GM21619 (cell line): ENCODE results near the gene MRPS14.
"Not testable (repeated sequence)": the region's sequence is repeated elsewhere in the genome, so short reads cannot be mapped to it uniquely, and the experiment has no call there.

Source experiments
- ATAC-seq: cut with Tn5 transposase; IDR thresholded peaks from one replicate; pipeline ENCODE4 v1.9.1; 2021; ENCODE audit not compliant: unreplicated experiment

MRPS14 gene

DNA sequence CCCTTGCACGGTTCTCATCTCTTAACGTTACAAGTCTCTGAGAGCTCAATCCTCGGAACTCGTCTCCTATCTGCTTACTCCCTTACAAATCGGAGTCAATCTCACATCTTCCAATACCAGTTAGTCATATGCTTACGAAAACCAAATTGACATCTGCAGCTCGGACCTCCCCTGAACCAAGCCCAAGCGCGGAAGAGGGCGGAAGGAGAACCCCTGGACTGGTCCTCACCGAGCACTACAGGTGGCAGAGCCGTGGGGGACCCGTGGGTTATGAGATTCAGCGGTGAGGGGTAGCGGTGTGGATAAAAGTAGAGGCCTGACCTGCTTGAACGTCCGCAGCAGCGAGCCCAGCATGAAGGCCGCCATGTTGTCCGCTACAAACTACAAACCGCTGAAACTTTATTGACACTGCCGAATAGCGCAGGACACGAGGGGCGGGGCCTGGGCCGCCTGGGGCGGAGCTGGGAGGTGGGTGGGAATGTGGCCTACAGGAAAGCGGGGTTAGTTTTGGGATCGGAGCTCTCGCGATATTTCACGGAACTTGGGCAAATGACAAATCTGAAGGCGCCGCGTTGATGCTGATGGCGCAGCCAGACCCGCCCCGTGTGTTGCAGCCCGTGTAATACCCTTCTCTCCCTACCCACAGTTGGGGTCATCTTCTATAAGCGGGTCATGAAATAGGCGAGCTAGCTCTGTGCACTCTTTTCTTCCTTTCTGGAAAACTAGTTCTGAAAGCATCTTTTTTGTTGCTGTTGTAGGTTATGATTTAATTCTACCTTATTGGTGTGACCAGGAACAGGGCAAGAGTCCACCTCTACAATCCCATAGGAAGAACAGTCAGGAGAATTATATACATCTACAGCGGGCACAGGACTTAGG is at the start of gene MRPS14:
TSS of gene MRPS14 (minus strand) at position 383 of the 879 bp plus-strand sequence. CDS start at position 366, 17 bp downstream.
- ATAC-seq = peak; percentile 94

- ATAC-seq = peak; percentile 86
Measured at GRCh38 chr1:175072099-175072951, 49.1 kb upstream of the MRPS14 start.

- ATAC-seq = no peak
Measured at GRCh38 chr1:175071276-175071943, 48.2 kb upstream of the MRPS14 start.

GRCh38 chr1:175070818-175071217 is 47.6 kb upstream of the MRPS14 start:
- ATAC-seq = no peak

GRCh38 chr1:175067362-175068106 is 44.3 kb upstream of the MRPS14 start, which contains the start of gene TNN:
Gene TNN (plus strand): TSS chr1:175067833. CDS start chr1:175077419, 9,586 bp downstream.
- no peak for ATAC-seq

DNA sequence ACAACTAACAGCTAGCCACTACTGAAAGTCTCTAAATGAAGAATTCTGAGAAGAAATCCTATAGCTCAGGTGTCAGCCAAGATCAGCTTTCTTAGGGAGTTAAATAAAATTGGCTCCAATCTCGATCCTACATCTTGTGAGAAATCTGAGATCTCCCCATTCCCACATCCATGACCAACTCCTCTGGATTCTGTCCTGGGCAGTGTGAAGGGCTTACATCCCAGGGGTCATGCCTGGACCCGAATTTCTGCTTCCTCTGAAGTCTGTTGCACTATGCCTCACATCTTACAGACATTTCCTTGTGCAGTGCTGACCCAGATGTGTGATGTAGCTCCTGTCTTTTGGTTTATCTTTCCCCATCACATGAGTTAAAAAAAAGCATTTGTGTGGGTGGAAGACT is 39.6 kb upstream of the MRPS14 start:
- no peak for ATAC-seq

DNA sequence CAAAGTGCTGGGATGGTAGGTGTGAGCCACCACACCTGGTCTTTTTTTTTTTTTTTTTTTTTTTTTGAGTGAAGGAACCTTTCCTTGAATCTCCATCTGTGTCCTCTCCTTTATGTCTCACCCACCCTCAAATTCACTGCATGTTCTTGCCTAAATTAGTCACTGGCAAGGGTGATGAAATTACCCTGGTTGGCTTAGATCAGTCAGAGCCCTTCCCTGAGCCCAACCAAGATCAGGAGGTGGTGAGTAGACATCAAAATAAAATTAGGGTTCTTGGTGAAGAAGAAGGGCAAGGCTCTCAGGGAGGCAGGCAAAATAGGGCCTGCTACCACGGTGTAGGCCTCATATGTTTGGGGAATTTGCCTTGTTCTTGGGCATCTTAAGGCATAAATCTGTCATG is 39.1 kb upstream of the MRPS14 start:
- ATAC-seq = no peak

DNA sequence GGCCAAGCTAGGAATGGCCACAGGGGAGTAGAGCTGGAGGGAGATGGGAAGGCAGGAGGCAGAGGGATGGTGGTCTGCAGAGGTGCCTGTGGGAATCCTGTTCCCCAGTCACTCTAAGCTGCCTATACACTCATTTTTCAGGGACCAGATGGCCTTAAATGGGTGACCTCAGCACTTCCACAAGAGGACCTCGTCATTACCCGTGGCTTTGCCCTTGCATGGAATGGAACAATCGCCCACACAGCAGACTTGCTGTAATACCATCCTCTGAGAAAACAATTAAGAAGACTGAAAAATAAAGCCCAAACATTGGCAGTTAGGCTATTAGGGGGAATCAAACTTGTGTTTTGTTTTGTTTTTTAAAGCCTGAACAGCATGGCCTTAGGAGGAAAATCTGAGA is 31.5 kb upstream of the MRPS14 start:
- no peak for ATAC-seq

DNA sequence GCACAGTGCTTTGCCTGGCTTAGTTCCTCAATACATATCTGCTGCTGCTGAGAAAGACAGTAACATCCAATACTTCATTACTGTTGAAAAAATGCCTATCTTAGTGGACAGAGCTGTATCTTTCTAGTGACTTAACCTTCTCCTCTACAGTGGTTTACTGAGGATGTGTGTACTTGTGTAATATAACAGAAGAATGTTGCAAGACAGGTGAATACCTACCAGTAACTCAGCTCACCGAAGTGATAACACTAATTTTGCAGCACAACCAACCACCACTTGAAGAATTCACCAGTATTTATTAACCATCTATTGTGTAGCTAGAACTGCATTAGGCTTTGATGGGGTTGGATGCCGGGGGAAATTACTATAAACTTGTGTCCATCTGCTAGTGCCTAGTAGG is 27.8 kb upstream of the MRPS14 start:
- ATAC-seq = no peak

DNA sequence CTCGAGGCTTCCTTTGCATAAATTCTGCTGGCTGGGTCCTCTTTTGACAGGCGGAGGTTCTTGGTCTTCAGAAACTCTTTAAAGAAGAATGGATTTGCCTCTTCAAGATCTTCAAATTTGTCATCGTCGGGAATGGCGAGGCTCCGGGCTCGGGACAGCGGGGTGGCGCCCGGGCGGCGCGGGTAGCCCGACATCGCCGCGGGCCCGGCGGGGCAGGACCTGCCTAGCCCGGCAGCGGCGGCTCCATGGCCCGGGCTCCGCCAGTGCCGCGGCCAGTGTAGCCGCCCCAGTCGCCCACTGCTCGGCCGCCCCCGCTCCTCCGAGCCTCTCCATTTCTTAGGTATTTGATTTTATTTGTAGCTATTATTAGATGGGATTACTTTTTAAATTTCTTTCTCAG is 22.3 kb upstream of the MRPS14 start:
- no peak for ATAC-seq

GRCh38 chr1:175045097-175045496 is 21.9 kb upstream of the MRPS14 start:
- ATAC-seq = no peak

DNA sequence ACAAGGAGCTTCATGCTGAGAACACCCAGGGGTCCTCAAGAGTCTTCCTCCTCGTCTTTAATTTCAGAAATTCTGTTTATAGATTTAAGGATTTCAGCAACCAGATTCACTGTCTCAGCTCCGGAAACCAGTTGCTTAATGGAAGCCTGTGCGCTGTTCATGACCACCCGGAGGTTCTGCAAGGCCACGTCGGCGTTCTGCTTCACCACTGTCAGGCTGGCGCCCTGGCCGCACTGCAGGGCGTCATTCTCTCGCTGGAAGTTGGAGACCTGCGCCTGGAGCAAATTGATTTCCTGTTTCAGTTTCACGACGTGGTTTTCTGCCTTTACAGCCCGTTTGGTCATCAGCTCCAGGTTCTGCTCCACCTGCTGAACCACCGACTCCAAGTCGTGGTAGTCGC is 21.4 kb upstream of the MRPS14 start:
- not testable (repeated sequence) for ATAC-seq

DNA sequence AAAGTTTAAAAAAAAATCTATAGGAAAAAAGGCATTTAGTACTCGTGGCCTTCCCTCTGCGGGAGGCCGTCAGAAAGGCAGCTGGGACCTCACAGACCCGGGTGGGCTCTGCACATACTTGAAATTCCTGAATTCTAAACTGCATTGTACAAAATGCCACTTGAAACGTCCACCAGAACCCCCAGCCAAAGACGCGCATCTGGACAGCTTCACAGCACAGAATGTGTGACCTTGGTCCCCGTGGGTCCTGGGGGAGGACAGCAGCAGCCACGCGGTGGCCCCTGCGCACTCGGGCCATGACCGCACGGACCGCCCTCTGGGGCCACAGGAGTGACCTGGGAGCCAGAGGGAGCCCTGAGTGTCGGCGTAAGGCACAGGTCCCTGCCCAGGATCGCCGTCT is 20.6 kb upstream of the MRPS14 start:
- ATAC-seq = no peak

DNA sequence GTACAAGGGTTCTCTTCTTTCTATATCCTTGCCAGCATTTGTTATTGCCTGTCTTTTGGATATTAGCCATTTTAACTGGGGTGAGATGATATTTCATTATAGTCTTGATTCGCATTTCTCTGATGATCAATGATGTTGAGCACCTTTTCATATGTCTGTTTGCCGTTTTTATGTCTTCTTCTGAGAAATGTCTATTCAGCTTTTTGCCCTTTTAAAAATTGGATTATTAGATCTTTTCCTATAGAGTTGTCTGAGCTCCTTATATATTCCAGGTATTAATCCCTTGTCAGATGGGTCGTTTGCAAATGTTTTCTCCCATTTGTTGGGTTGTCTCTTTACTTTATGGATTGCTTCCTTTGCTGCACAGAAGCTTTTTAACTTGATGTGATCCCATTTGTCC is 19.4 kb upstream of the MRPS14 start:
- ATAC-seq = no peak

DNA sequence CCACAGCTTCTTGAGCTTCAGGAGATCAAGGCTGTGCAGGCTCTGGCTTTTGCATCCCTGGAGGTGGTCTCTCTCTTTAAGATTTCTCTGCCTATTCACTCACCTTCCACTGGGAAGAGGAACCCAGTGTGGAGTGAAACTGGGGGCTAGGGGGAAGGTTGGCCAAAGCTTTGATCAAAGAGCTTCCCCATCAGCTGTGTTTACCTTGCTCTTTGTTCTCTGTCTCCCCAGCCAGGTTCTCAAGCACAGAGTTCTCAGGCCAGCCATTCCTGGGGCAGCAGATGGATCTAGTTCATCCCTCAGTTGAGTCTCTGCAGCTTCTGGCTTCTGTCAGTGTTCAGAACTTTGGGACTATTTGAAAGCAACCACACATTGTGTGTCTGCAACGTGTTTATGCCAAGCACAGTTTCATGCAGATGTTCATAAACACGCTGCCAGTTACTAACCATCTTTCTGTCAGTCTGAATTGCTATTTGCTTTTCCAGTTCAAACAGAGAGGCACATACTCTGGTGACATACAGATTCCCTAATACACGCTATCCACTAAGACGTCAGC is 17.2 kb upstream of the MRPS14 start:
- no peak for ATAC-seq

DNA sequence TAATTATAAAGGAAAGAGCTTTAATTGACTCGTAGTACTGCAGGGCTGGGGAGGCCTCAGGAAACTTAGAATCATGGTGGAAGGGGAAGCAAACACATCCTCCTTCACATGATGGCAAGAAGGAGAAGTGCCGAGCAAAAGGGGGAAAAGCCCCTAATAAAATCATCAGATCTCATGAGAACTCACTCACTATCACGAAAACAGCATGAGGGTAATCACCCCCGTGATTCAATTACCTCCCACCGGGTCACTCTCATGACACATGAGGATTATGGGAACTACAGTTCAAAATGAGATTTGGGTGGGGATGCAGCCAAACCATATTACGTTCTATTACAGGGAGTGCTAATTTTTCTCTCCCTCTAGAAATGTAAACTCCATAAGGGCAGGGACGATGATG is 14.2 kb upstream of the MRPS14 start:
- no peak for ATAC-seq

GRCh38 chr1:175036476-175036875 is 13.3 kb upstream of the MRPS14 start:
- ATAC-seq = no peak

DNA sequence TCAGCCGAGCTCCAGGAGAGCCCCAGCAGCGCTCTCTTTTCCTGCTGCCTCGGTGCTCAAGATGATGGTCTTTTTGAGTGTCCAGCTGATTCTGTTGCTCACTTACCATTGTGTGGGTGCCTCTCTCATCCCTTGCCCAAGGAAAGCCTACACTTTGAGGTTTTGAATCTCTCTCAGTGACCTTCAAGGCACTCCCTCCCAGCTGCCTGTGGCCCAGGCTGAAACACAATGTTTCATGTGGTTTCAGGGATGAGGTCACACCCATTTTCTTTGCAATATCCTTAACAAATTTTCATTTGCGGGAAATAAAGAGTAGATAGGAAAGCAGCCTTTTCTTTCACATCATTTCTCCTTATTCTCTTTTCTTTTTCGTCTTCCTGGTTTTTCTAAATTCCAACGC is 12.6 kb upstream of the MRPS14 start:
- no peak for ATAC-seq

- ATAC-seq = no peak
Measured at GRCh38 chr1:175034775-175035174, 11.6 kb upstream of the MRPS14 start.

DNA sequence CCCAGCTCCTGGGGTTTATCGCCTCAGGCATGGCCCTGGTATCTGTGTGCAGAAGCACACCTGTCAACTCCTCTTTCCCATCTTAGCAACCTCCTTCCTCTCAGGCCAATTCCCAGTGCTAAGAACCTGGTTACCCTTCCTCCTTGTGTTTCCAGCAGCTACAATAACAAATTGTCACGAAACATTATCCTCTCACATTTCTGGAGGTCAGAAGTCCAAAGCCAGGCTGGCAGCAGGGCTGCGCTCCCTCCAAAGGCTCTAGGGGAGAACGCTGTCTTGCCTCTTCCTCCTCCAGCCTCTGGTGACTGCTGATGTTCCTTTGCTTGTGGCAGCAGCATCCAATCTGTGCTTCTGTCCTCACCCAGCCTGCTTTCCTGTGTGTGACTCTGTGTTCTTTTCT is 10.7 kb upstream of the MRPS14 start:
- ATAC-seq = no peak
